ENCODE results near the gene SUPT20HL2. TPM values are rescaled to one million over a fixed set of nuclear protein-coding genes. Genes with fewer than 3 reads are reported as not detected.
A peak's percentile ranks its signal among the peaks of the same experiment; 100 is the strongest.

Gene SUPT20HL2
- total and polyA plus RNA-seq, 8 donors = not detected

GRCh38 chrX:24283127-24283794, 30.6 kb downstream of the SUPT20HL2 start:
- Histone ChIP-seq H3K36me3 (no peaks in the 10 kb centered on the region), H3K27ac (peak overlapping the region in 2 of 5 donors; percentile 27 to 60), H3K9me3 (no peaks in the 10 kb centered on the region), H3K27me3 (peaks cover 0 to 6% (median 0%) of the 10 kb centered on the region in 3 donors), H3K4me1 (peaks cover 0 to 14% (median 0%) of the 10 kb centered on the region in 4 donors), H3K4me3 (no peak overlapping the region)
- peak in 1 of 2 donors; percentile 29 for DNase-seq
- intact Hi-C loops (cut with DNase I; ENCODE audit: low total_unique reads) = no loop called here
- 17 to 70% (median 64%) methylated on average over 1 to 2 of the region's 2 CpGs for WGBS, 5 donors
- TF ChIP-seq EP300 (IDR thresholded peaks at IDR 0.05) (no peak), POLR2A (IDR thresholded peaks at IDR 0.05) (no peak), POLR2AphosphoS5 (IDR thresholded peaks at IDR 0.05) (no peak)
- TF ChIP-seq, protein P1, sequence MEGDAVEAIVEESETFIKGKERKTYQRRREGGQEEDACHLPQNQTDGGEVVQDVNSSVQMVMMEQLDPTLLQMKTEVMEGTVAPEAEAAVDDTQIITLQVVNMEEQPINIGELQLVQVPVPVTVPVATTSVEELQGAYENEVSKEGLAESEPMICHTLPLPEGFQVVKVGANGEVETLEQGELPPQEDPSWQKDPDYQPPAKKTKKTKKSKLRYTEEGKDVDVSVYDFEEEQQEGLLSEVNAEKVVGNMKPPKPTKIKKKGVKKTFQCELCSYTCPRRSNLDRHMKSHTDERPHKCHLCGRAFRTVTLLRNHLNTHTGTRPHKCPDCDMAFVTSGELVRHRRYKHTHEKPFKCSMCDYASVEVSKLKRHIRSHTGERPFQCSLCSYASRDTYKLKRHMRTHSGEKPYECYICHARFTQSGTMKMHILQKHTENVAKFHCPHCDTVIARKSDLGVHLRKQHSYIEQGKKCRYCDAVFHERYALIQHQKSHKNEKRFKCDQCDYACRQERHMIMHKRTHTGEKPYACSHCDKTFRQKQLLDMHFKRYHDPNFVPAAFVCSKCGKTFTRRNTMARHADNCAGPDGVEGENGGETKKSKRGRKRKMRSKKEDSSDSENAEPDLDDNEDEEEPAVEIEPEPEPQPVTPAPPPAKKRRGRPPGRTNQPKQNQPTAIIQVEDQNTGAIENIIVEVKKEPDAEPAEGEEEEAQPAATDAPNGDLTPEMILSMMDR (IDR thresholded peaks at IDR 0.05) = no peak

GRCh38 chrX:24282381-24283126, 31.3 kb downstream of the SUPT20HL2 start:
- peak in 1 of 2 donors; percentile 56 for DNase-seq
- whole genome bisulfite sequencing, 5 donors = 41 to 53% (median 44%) methylated on average over 11 to 12 of the region's 12 CpGs

GRCh38 chrX:24277405-24277804, 36.5 kb downstream of the SUPT20HL2 start:
- no peak for DNase-seq
- Histone ChIP-seq H3K27me3 (peaks cover 0 to 6% (median 0%) of the 10 kb centered on the region in 3 donors), H3K36me3 (no peaks in the 10 kb centered on the region), H3K4me1 (no peaks in the 10 kb centered on the region), H3K4me3 (no peak overlapping the region), H3K9me3 (no peaks in the 10 kb centered on the region), H3K27ac (no peak overlapping the region)
- intact Hi-C loops (cut with DNase I; ENCODE audit: low total_unique reads) = no loop called here
- WGBS, 5 donors = 89 to 100% (median 94%) methylated on average over 5 of the region's 5 CpGs
- TF ChIP-seq, protein P1 (IDR thresholded peaks at IDR 0.05) = no peak
- TF ChIP-seq EP300 (IDR thresholded peaks at IDR 0.05) (no peak), POLR2AphosphoS5 (IDR thresholded peaks at IDR 0.05) (no peak)

More at GRCh38 chrX:24282381-24283126, 31.3 kb downstream of the SUPT20HL2 start:
- Histone ChIP-seq H3K4me1 (peaks cover 0 to 14% (median 0%) of the 10 kb centered on the region in 4 donors), H3K27ac (peak overlapping the region in 3 of 5 donors; percentile 14 to 60 (median 27)), H3K36me3 (no peaks in the 10 kb centered on the region), H3K9me3 (no peaks in the 10 kb centered on the region), H3K4me3 (no peak overlapping the region), H3K27me3 (peaks cover 0 to 6% (median 0%) of the 10 kb centered on the region in 3 donors)
- intact Hi-C loops (cut with DNase I; ENCODE audit: low total_unique reads) = no loop called here
- TF ChIP-seq POLR2A (IDR thresholded peaks at IDR 0.05) = no peak
- TF ChIP-seq POLR2AphosphoS5 (IDR thresholded peaks at IDR 0.05) = no peak
- TF ChIP-seq EP300 (IDR thresholded peaks at IDR 0.05) = no peak
- TF ChIP-seq, protein P1 (IDR thresholded peaks at IDR 0.05) = no peak

- WGBS, 5 donors = 59 to 75% (median 71%) methylated on average over 5 of the region's 5 CpGs
- TF ChIP-seq, protein P1 (IDR thresholded peaks at IDR 0.05) = no peak
- TF ChIP-seq POLR2A (IDR thresholded peaks at IDR 0.05) (no peak), EP300 (IDR thresholded peaks at IDR 0.05) (no peak), POLR2AphosphoS5 (IDR thresholded peaks at IDR 0.05) (no peak)
- intact Hi-C loops (cut with DNase I; ENCODE audit: low total_unique reads) = no loop called here
- Histone ChIP-seq H3K36me3 (no peaks in the 10 kb centered on the region), H3K9me3 (no peaks in the 10 kb centered on the region), H3K4me1 (no peaks in the 10 kb centered on the region), H3K27me3 (peaks cover 0 to 6% (median 0%) of the 10 kb centered on the region in 3 donors), H3K4me3 (no peak overlapping the region), H3K27ac (no peak overlapping the region)
- DNase-seq = no peak
These were observed 37.9 kb downstream of the SUPT20HL2 start for GRCh38 chrX:24276015-24276414.

Data from stomach (tissue), 9 donors.